Peyer's patch (tissue), 4 donors: ENCODE measurements around the gene FXYD7.

ENCODE experiments used
- POLR2A ChIP-seq, 2 donors: fragments of 450-650 bp; IDR thresholded peaks; one replicate each; pipeline ENCODE4 v1.5.1; 2017; ENCODE audit warnings: antibody characterized with exemption in 2 of 2, mild to moderate bottlenecking in 2 of 2, moderate library complexity in 2 of 2
- TF ChIP-seq, protein P1 (sequence below), 6 experiments: fragments of 450-650 bp in 4 of 6; fragments of 200-600 bp in 2 of 6; sonication (generic) in 1 of 6; IDR thresholded peaks; one replicate each; pipeline ENCODE4 v1.5.1; 2017 to 2019; ENCODE audit warnings: antibody characterized with exemption in 6 of 6, mild to moderate bottlenecking in 3 of 6, moderate library complexity in 1 of 6

GRCh38 chr19:35156673-35157014 is 13.6 kb downstream of the FXYD7 start:
- TF ChIP-seq, protein P1, sequence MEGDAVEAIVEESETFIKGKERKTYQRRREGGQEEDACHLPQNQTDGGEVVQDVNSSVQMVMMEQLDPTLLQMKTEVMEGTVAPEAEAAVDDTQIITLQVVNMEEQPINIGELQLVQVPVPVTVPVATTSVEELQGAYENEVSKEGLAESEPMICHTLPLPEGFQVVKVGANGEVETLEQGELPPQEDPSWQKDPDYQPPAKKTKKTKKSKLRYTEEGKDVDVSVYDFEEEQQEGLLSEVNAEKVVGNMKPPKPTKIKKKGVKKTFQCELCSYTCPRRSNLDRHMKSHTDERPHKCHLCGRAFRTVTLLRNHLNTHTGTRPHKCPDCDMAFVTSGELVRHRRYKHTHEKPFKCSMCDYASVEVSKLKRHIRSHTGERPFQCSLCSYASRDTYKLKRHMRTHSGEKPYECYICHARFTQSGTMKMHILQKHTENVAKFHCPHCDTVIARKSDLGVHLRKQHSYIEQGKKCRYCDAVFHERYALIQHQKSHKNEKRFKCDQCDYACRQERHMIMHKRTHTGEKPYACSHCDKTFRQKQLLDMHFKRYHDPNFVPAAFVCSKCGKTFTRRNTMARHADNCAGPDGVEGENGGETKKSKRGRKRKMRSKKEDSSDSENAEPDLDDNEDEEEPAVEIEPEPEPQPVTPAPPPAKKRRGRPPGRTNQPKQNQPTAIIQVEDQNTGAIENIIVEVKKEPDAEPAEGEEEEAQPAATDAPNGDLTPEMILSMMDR (IDR thresholded peaks at IDR 0.05), result no peak
- no peak for TF ChIP-seq POLR2A (IDR thresholded peaks at IDR 0.05)
